HL-60 (cell line): Measurements from ENCODE around the gene NRAP.

Experiments
- CTCF ChIP-seq: IDR thresholded peaks from one replicate; pipeline ENCODE4 v1.5.1; 2011; ENCODE audit warnings: low read length, control low read depth, inconsistent platforms; ENCODE audit not compliant: insufficient read depth
- GABPA ChIP-seq: IDR thresholded peaks from 2 replicates; pipeline ENCODE4 v1.6.1; 2012; ENCODE audit warnings: low read depth
- REST ChIP-seq: IDR thresholded peaks from 2 replicates; pipeline ENCODE4 v1.6.1; 2012; ENCODE audit warnings: low read depth; ENCODE audit not compliant: insufficient replicate concordance
- SPI1 ChIP-seq: IDR thresholded peaks from 2 replicates; pipeline ENCODE4 v1.6.1; 2012; ENCODE audit warnings: low read depth, mild to moderate bottlenecking, borderline replicate concordance

- no peak for TF ChIP-seq CTCF
- TF ChIP-seq GABPA = no peak
- no peak for TF ChIP-seq SPI1
- TF ChIP-seq REST = no peak
These were observed 71.5 kb downstream of the NRAP start for GRCh38 chr10:113592380-113592779.
